Peyer's patch (tissue), 4 donors: Measurements from ENCODE around the gene APOC3. TPM values are rescaled to one million over a fixed set of nuclear protein-coding genes. Genes with fewer than 3 reads are reported as not detected.

ENCODE experiments used
- DNase-seq, 3 donors: peaks; one replicate each; pipeline ENCODE4 v3.0.0-alpha.2; 2017 to 2019
- H3K27ac ChIP-seq, 4 donors: fragments of 200-600 bp; sonication (generic); one replicate each; pipeline ENCODE4 v1.5.1; 2016 to 2019
- H3K27me3 ChIP-seq, 2 donors: fragments of 200-600 bp; sonication (generic); one replicate each; pipeline ENCODE4 v1.5.1; 2019
- H3K36me3 ChIP-seq, 3 donors: fragments of 200-600 bp; sonication (generic); one replicate each; pipeline ENCODE4 v1.5.1; 2016 to 2019
- H3K4me1 ChIP-seq, 4 donors: fragments of 200-600 bp; sonication (generic); one replicate each; pipeline ENCODE4 v1.5.1; 2016 to 2019
- H3K4me3 ChIP-seq, 4 donors: fragments of 200-600 bp; sonication (generic); 1 replicate in 3 of 4; 2 replicates in 1 of 4; pipeline ENCODE4 v1.5.1; 2016 to 2019; ENCODE audit warnings: mild to moderate bottlenecking in 1 of 4
- H3K9me3 ChIP-seq, 4 donors: fragments of 200-600 bp; sonication (generic); one replicate each; pipeline ENCODE4 v1.5.1; 2016 to 2019; ENCODE audit warnings: mild to moderate bottlenecking in 1 of 4
- CTCF ChIP-seq, 6 experiments: fragments of 450-650 bp in 4 of 6; fragments of 200-600 bp in 2 of 6; sonication (generic) in 1 of 6; IDR thresholded peaks; one replicate each; pipeline ENCODE4 v1.5.1; 2017 to 2019; ENCODE audit warnings: antibody characterized with exemption in 6 of 6, mild to moderate bottlenecking in 3 of 6, moderate library complexity in 1 of 6
- POLR2A ChIP-seq, 2 donors: fragments of 450-650 bp; IDR thresholded peaks; one replicate each; pipeline ENCODE4 v1.5.1; 2017; ENCODE audit warnings: antibody characterized with exemption in 2 of 2, mild to moderate bottlenecking in 2 of 2, moderate library complexity in 2 of 2
- total RNA-seq, 4 donors: library from RNA; depleted of rRNA; stranded (reverse); fragments of >200 nt; gene quantifications; one replicate each; pipeline ENCODE4 v1.1.0, GENCODE V29; 2016

The APOC3 gene
- total RNA-seq, 4 donors from 2014 or later: 276 to 11,857 (median 5,024) TPM

- Histone ChIP-seq H3K9me3 (no peaks in the 10 kb centered on the region), H3K4me3 (peak overlapping the region in 2 of 4 donors; percentile 43 to 47), H3K4me1 (peaks cover 0 to 21% (median 6%) of the 10 kb centered on the region in 4 donors), H3K27ac (peak overlapping the region in 3 of 4 donors; percentile 45 to 82 (median 76)), H3K27me3 (no peaks in the 10 kb centered on the region), H3K36me3 (no peaks in the 10 kb centered on the region)
- no peak for DNase-seq
- no peak for TF ChIP-seq POLR2A (IDR thresholded peaks at IDR 0.05)
- no peak for TF ChIP-seq CTCF (IDR thresholded peaks at IDR 0.05)
Observed at GRCh38 chr11:116836632-116836991, 6.9 kb downstream of the APOC3 start.

- peak within 1 kb of the TSS in 3 of 4 donors; percentile 45 to 82 (median 76) for H3K27ac ChIP-seq
- no peaks in the 10 kb centered on the region for H3K27me3 ChIP-seq
- peak within 1 kb of the TSS in 2 of 4 donors; percentile 43 to 47 for H3K4me3 ChIP-seq
- H3K4me1 ChIP-seq: peaks cover 0 to 21% (median 6%) of the 10 kb centered on the region in 4 donors
- H3K9me3 ChIP-seq: no peaks in the 10 kb centered on the region
- peak in 2 of 3 donors; percentile 60 to 72 for DNase-seq
- no peaks in the 10 kb centered on the region for H3K36me3 ChIP-seq
- TF ChIP-seq CTCF (IDR thresholded peaks at IDR 0.05) (no peak), POLR2A (IDR thresholded peaks at IDR 0.05) (peak; percentile 57 to 59)
Observed at GRCh38 chr11:116837231-116838091, 7.8 kb downstream of the APOC3 start, which contains the start of gene APOA1. Gene APOA1, minus strand, starts transcription at chr11:116837622. Its CDS starts 235 bp downstream, at chr11:116837387.

GRCh38 chr11:116838321-116839084 lies 8.8 kb downstream of the APOC3 start:
- TF ChIP-seq CTCF (IDR thresholded peaks at IDR 0.05): no peak
- TF ChIP-seq POLR2A (IDR thresholded peaks at IDR 0.05): peak in 1 of 2 donors; percentile 45
- peak overlapping the region in 2 of 4 donors; percentile 76 to 82 for H3K27ac ChIP-seq
- DNase-seq: peak in 2 of 3 donors; percentile 61 to 83

GRCh38 chr11:116840224-116840745 lies 10.6 kb downstream of the APOC3 start:
- no peak for TF ChIP-seq CTCF (IDR thresholded peaks at IDR 0.05)
- TF ChIP-seq POLR2A (IDR thresholded peaks at IDR 0.05): no peak
- no peak for DNase-seq
- no peak overlapping the region for H3K27ac ChIP-seq
- H3K4me3 ChIP-seq: no peak overlapping the region
- H3K27me3 ChIP-seq: no peaks in the 10 kb centered on the region
- H3K36me3 ChIP-seq: peaks cover 0 to 16% (median 0%) of the 10 kb centered on the region in 3 donors
- peaks cover 0 to 16% (median 5%) of the 10 kb centered on the region in 4 donors for H3K4me1 ChIP-seq
- no peaks in the 10 kb centered on the region for H3K9me3 ChIP-seq

More at GRCh38 chr11:116838321-116839084, 8.8 kb downstream of the APOC3 start:
- Histone ChIP-seq H3K36me3 (peaks cover 0 to 1% (median 0%) of the 10 kb centered on the region in 3 donors), H3K9me3 (no peaks in the 10 kb centered on the region), H3K27me3 (no peaks in the 10 kb centered on the region), H3K4me3 (no peak overlapping the region), H3K4me1 (peaks cover 0 to 21% (median 6%) of the 10 kb centered on the region in 4 donors)

GRCh38 chr11:116840746-116841296 lies 11.1 kb downstream of the APOC3 start:
- TF ChIP-seq POLR2A (IDR thresholded peaks at IDR 0.05) (no peak), CTCF (IDR thresholded peaks at IDR 0.05) (no peak)
- no peak for DNase-seq
- Histone ChIP-seq H3K27me3 (no peaks in the 10 kb centered on the region), H3K4me1 (peaks cover 0 to 11% (median 2%) of the 10 kb centered on the region in 4 donors), H3K9me3 (no peaks in the 10 kb centered on the region), H3K4me3 (no peak overlapping the region), H3K27ac (no peak overlapping the region), H3K36me3 (peaks cover 0 to 22% (median 0%) of the 10 kb centered on the region in 3 donors)
